Measurements from ENCODE around the gene CIAO2B. TPM values are rescaled to one million over a fixed set of nuclear protein-coding genes. Genes with fewer than 3 reads are reported as not detected.
A peak's percentile ranks its signal among the peaks of the same experiment; 100 is the strongest.

CIAO2B gene
- total and polyA plus RNA-seq, 3 donors from 2014 or later, result 113 to 179 (median 145) TPM

GRCh38 chr16:66900721-66901441 is 33.3 kb downstream of the CIAO2B start:
- intact Hi-C loops (cut with DNase I; ENCODE audit: low total_unique reads), result no loop called here
- WGBS, 2 donors, result 42 to 43% methylated on average over 5 to 7 of the region's 7 CpGs
- DNase-seq, result peak; percentile 54

GRCh38 chr16:66899945-66900710 is 34.1 kb downstream of the CIAO2B start:
- Histone ChIP-seq H3K36me3 (ENCODE audit: low read depth, missing control alignments) (no peaks in the 10 kb centered on the region), H3K27me3 (no peaks in the 10 kb centered on the region), H3K27ac (peak overlapping the region; percentile 82 to 87), H3K9me3 (no peaks in the 10 kb centered on the region), H3K4me1 (peaks cover 63% of the 10 kb centered on the region), H3K4me3 (no peak overlapping the region)
- WGBS, 2 donors, result 41 to 50% methylated on average over 9 of the region's 9 CpGs
- intact Hi-C loops (cut with DNase I; ENCODE audit: low total_unique reads), result no loop called here
- DNase-seq, result peak; percentile 81
- TF ChIP-seq POLR2A (IDR thresholded peaks at IDR 0.05), result no peak
- TF ChIP-seq, protein P1, sequence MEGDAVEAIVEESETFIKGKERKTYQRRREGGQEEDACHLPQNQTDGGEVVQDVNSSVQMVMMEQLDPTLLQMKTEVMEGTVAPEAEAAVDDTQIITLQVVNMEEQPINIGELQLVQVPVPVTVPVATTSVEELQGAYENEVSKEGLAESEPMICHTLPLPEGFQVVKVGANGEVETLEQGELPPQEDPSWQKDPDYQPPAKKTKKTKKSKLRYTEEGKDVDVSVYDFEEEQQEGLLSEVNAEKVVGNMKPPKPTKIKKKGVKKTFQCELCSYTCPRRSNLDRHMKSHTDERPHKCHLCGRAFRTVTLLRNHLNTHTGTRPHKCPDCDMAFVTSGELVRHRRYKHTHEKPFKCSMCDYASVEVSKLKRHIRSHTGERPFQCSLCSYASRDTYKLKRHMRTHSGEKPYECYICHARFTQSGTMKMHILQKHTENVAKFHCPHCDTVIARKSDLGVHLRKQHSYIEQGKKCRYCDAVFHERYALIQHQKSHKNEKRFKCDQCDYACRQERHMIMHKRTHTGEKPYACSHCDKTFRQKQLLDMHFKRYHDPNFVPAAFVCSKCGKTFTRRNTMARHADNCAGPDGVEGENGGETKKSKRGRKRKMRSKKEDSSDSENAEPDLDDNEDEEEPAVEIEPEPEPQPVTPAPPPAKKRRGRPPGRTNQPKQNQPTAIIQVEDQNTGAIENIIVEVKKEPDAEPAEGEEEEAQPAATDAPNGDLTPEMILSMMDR (IDR thresholded peaks at IDR 0.05), result no peak

More at GRCh38 chr16:66900721-66901441, 33.3 kb downstream of the CIAO2B start:
- Histone ChIP-seq H3K36me3 (ENCODE audit: low read depth, missing control alignments) (no peaks in the 10 kb centered on the region), H3K27ac (peak overlapping the region; percentile 82 to 87), H3K4me3 (no peak overlapping the region), H3K9me3 (no peaks in the 10 kb centered on the region), H3K4me1 (peaks cover 70% of the 10 kb centered on the region), H3K27me3 (no peaks in the 10 kb centered on the region)
- TF ChIP-seq POLR2A (IDR thresholded peaks at IDR 0.05), result no peak
- TF ChIP-seq, protein P1 (IDR thresholded peaks at IDR 0.05), result no peak

GRCh38 chr16:66899310-66899944 is 34.8 kb downstream of the CIAO2B start:
- DNase-seq, result no peak
- H3K9me3 ChIP-seq, result no peaks in the 10 kb centered on the region
- H3K27me3 ChIP-seq, result no peaks in the 10 kb centered on the region
- H3K4me3 ChIP-seq, result no peak overlapping the region
- intact Hi-C loops (cut with DNase I; ENCODE audit: low total_unique reads), result no loop called here
- no peaks in the 10 kb centered on the region for H3K36me3 ChIP-seq (ENCODE audit: low read depth, missing control alignments)
- 62 to 64% methylated on average over 6 of the region's 6 CpGs for WGBS, 2 donors
- TF ChIP-seq, protein P1 (IDR thresholded peaks at IDR 0.05), result no peak
- no peak for TF ChIP-seq POLR2A (IDR thresholded peaks at IDR 0.05)
- H3K4me1 ChIP-seq, result peaks cover 56% of the 10 kb centered on the region
- H3K27ac ChIP-seq, result peak overlapping the region; percentile 82 to 87

GRCh38 chr16:66898933-66899309 is 35.3 kb downstream of the CIAO2B start:
- Histone ChIP-seq H3K4me3 (no peak overlapping the region), H3K4me1 (peaks cover 50% of the 10 kb centered on the region), H3K9me3 (no peaks in the 10 kb centered on the region), H3K36me3 (ENCODE audit: low read depth, missing control alignments) (no peaks in the 10 kb centered on the region), H3K27me3 (no peaks in the 10 kb centered on the region), H3K27ac (peak overlapping the region; percentile 82 to 87)
- WGBS, 2 donors, result 80 to 82% methylated on average over 2 of the region's 2 CpGs
- no peak for DNase-seq
- no peak for TF ChIP-seq POLR2A (IDR thresholded peaks at IDR 0.05)
- TF ChIP-seq, protein P1 (IDR thresholded peaks at IDR 0.05), result no peak
- intact Hi-C loops (cut with DNase I; ENCODE audit: low total_unique reads), result no loop called here

Data from testis (tissue), 3 donors.